ENCODE results near the gene MGP.

Gene MGP

DNA sequence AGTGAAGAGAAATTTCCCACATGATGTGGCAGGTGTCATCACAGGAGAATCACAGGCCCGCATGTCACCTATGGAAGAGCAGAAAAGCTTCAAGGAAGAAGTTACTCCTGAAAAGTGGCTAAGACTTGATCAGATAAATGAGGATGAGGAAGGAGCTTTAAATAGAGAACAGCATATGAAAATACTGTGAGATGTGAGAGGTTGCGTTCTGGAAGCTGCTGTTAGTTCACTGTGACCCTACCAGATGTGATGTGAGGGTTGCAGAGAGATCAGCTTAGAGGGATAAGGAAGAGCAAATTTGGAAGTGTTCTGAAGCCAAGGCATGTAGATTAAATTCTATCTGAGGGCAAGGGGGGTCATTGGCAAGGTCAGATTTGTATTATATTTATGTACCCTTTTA, 35.6 kb upstream of the MGP start:
- Histone ChIP-seq H3K9ac (ENCODE audit: low read length in 5 of 5) (no peak overlapping the region), H3K4me1 (ENCODE audit: control insufficient read depth in 5 of 5, insufficient read depth in 5 of 5, low read length in 5 of 5) (no peaks in the 10 kb centered on the region), H3K36me3 (ENCODE audit: control insufficient read depth in 5 of 5, insufficient read depth in 5 of 5, low read length in 5 of 5) (peaks cover 0 to 3% (median 0%) of the 10 kb centered on the region in 5 donors), H3K27me3 (ENCODE audit: control insufficient read depth in 5 of 5, insufficient read depth in 4 of 5, low read length in 5 of 5) (no peaks in the 10 kb centered on the region), H3K4me3 (ENCODE audit: low read depth in 1 of 5, low read length in 5 of 5) (no peak overlapping the region), H3K9me3 (ENCODE audit: control insufficient read depth in 5 of 5, low read length in 5 of 5) (no peaks in the 10 kb centered on the region), H3K27ac (ENCODE audit: low read depth, low read length) (no peak overlapping the region)

DNA sequence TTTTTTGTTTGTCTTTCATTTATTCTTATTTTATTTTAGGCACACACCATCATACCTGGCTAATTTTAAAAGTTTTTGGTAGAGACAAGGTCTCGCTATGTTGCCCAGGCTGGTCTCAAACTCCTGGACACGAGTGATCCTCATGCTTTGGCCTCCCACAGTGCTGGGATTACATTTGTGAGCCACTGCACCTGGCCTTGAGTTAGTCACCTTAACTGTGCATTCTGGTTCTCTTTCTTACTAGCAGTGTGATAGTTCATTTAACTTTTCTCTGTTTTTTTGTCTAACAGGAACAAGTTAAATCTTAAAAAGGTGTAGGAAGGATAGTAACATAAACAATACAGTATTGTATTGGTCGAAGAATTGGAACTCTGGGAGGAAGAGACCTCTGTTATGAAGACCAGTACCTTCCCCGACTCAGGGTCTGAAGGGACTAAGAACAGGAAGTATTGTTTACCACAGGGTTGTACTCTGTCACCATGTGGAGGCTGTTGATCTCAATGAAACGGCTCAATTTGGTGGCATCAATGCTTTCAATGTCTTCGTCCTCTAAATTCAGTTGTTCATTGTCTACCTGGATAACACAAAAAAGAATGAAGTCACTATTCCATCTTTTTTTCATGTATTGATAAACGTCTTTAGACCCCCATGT, 34.9 kb upstream of the MGP start:
- no peaks in the 10 kb centered on the region for H3K9me3 ChIP-seq (ENCODE audit: control insufficient read depth in 5 of 5, low read length in 5 of 5)
- no peak overlapping the region for H3K4me3 ChIP-seq (ENCODE audit: low read depth in 1 of 5, low read length in 5 of 5)
- H3K27me3 ChIP-seq (ENCODE audit: control insufficient read depth in 5 of 5, insufficient read depth in 4 of 5, low read length in 5 of 5), result no peaks in the 10 kb centered on the region
- H3K4me1 ChIP-seq (ENCODE audit: control insufficient read depth in 5 of 5, insufficient read depth in 5 of 5, low read length in 5 of 5), result no peaks in the 10 kb centered on the region
- H3K27ac ChIP-seq (ENCODE audit: low read depth, low read length), result no peak overlapping the region
- peaks cover 0 to 3% (median 0%) of the 10 kb centered on the region in 5 donors for H3K36me3 ChIP-seq (ENCODE audit: control insufficient read depth in 5 of 5, insufficient read depth in 5 of 5, low read length in 5 of 5)
- H3K9ac ChIP-seq (ENCODE audit: low read length in 5 of 5), result no peak overlapping the region

DNA sequence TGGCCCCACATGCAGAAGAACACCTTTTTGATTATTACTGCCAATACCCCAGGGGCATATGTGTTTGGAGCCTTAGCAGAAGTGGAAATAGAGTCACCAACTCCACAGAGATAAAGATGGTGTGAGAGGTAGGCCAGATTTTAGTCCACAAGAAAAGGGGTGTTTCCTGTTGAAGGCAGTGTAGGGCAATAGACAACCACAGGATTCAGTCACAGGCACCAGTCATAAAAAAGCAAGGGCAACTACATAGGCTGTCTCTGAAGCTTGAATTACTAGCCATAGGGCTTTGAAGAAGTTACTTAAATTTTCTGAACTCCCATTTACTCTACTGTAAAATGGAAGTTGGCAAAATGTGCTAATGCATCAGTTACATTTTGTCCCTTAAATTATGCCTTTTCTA, 33.8 kb upstream of the MGP start:
- Histone ChIP-seq H3K9me3 (ENCODE audit: control insufficient read depth in 5 of 5, low read length in 5 of 5) (no peaks in the 10 kb centered on the region), H3K27me3 (ENCODE audit: control insufficient read depth in 5 of 5, insufficient read depth in 4 of 5, low read length in 5 of 5) (no peaks in the 10 kb centered on the region), H3K36me3 (ENCODE audit: control insufficient read depth in 5 of 5, insufficient read depth in 5 of 5, low read length in 5 of 5) (peaks cover 0 to 4% (median 0%) of the 10 kb centered on the region in 5 donors), H3K9ac (ENCODE audit: low read length in 5 of 5) (no peak overlapping the region), H3K4me3 (ENCODE audit: low read depth in 1 of 5, low read length in 5 of 5) (no peak overlapping the region), H3K4me1 (ENCODE audit: control insufficient read depth in 5 of 5, insufficient read depth in 5 of 5, low read length in 5 of 5) (no peaks in the 10 kb centered on the region), H3K27ac (ENCODE audit: low read depth, low read length) (no peak overlapping the region)

DNA sequence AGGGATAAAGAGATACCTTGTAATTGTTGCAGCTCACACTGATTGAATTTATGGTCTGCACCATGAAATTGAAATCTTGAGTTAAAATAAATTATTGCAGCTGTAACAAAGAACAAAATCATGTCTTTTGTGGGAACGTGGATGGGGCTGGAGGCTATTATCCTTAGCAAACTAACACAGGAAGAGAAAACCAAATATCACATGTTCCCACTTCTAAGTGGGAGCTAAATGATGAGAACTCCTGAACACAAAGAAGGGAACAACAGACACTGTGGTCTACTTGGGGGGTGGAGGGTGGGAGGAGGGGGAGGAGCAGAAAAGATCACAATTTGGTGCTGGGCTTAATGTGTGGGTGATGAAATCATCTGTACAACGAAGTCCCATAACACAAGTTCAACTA, 30.1 kb upstream of the MGP start:
- peaks cover 0 to 11% (median 0%) of the 10 kb centered on the region in 5 donors for H3K36me3 ChIP-seq (ENCODE audit: control insufficient read depth in 5 of 5, insufficient read depth in 5 of 5, low read length in 5 of 5)

DNA sequence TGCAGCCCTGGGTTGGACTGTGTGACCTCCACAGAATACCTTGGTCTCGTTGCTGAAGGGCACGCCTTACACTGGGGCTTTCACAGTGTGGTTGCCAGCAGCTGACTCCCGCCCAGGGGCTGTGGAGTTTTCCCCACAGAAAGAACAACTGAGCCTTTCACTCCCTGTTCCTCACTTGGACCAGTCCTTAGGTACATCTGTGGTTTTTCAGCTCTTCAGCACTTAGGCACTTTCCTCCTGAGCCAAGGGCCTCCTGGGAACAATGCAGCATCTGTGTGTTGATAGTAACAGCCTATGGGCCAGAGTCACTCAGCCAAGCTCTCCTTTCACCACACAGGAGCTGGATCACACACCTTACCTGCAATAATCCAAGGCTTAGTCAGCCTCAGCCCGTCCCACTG, 27.7 kb upstream of the MGP start:
- Histone ChIP-seq H3K9ac (ENCODE audit: low read length in 5 of 5) (no peak overlapping the region), H3K4me3 (ENCODE audit: low read depth in 1 of 5, low read length in 5 of 5) (no peak overlapping the region), H3K36me3 (ENCODE audit: control insufficient read depth in 5 of 5, insufficient read depth in 5 of 5, low read length in 5 of 5) (peaks cover 0 to 8% (median 0%) of the 10 kb centered on the region in 5 donors), H3K27me3 (ENCODE audit: control insufficient read depth in 5 of 5, insufficient read depth in 4 of 5, low read length in 5 of 5) (no peaks in the 10 kb centered on the region), H3K27ac (ENCODE audit: low read depth, low read length) (no peak overlapping the region), H3K4me1 (ENCODE audit: control insufficient read depth in 5 of 5, insufficient read depth in 5 of 5, low read length in 5 of 5) (peaks cover 0 to 6% (median 0%) of the 10 kb centered on the region in 5 donors), H3K9me3 (ENCODE audit: control insufficient read depth in 5 of 5, low read length in 5 of 5) (no peaks in the 10 kb centered on the region)

More for the DNA sequence above, 30.1 kb upstream of the MGP start:
- Histone ChIP-seq H3K9ac (ENCODE audit: low read length in 5 of 5) (no peak overlapping the region), H3K4me1 (ENCODE audit: control insufficient read depth in 5 of 5, insufficient read depth in 5 of 5, low read length in 5 of 5) (peaks cover 0 to 6% (median 0%) of the 10 kb centered on the region in 5 donors), H3K9me3 (ENCODE audit: control insufficient read depth in 5 of 5, low read length in 5 of 5) (no peaks in the 10 kb centered on the region), H3K4me3 (ENCODE audit: low read depth in 1 of 5, low read length in 5 of 5) (no peak overlapping the region), H3K27me3 (ENCODE audit: control insufficient read depth in 5 of 5, insufficient read depth in 4 of 5, low read length in 5 of 5) (no peaks in the 10 kb centered on the region), H3K27ac (ENCODE audit: low read depth, low read length) (no peak overlapping the region)

DNA sequence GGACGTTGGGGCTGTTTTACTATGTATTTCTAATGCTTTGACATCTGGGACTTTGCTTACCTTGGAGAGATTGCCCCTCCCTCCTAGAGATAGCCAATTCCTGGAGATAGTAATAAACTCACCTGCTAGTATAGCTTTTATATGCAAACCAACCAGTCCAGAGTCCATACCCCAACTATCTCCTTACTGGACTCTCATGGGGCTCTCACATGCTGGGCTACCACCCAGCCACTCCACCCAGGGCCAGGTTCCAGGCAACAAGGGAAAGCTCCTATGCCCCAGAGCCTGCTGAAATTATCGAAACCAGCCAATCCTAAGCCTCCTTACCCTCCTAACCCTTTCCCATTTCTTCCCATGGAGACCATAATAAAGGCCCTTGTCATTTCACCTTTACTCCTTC, 25.5 kb upstream of the MGP start:
- Histone ChIP-seq H3K27me3 (ENCODE audit: control insufficient read depth in 5 of 5, insufficient read depth in 4 of 5, low read length in 5 of 5) (no peaks in the 10 kb centered on the region), H3K4me1 (ENCODE audit: control insufficient read depth in 5 of 5, insufficient read depth in 5 of 5, low read length in 5 of 5) (peaks cover 0 to 7% (median 0%) of the 10 kb centered on the region in 5 donors), H3K36me3 (ENCODE audit: control insufficient read depth in 5 of 5, insufficient read depth in 5 of 5, low read length in 5 of 5) (peaks cover 0 to 8% (median 0%) of the 10 kb centered on the region in 5 donors), H3K9ac (ENCODE audit: low read length in 5 of 5) (no peak overlapping the region), H3K27ac (ENCODE audit: low read depth, low read length) (no peak overlapping the region), H3K4me3 (ENCODE audit: low read depth in 1 of 5, low read length in 5 of 5) (no peak overlapping the region), H3K9me3 (ENCODE audit: control insufficient read depth in 5 of 5, low read length in 5 of 5) (no peaks in the 10 kb centered on the region)

DNA sequence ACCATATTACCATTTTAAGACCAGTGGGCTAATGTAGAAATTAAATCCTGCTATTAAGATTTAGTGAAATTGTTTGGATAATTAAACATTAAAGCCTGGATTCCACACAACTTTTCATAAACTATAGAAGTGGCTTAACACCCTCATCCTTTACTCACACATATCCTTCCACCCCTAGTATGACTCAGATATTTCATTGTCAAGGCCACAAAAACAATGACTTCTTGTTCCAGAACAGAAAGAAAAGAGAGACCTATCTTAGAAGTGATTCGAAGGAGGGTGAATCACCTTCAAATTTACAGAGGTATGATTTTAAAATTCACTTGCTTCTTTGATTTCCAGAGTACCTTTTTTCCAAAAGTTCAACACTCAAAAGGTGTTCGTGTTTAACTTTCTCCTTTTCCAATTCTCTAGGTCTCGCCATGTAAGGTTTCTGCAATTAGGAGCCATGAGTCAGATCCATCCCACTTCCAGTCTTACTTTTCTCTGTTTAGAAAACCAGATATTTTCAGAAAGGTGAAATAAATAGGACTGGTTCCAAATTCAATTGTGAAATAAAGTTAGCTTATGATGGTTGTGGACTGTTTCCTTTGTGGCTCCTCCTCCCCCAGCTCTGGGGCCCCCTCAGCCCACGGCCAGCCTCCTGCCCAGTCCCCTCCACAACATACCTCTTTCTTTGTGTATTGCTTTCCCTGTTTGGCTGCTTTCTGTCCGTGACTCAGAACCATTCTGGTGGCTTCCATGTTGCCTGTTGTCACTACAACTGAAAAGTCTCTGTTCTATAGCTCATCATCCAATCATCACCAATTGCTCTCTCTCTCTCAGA, 24.6 kb upstream of the MGP start:
- H3K4me1 ChIP-seq (ENCODE audit: control insufficient read depth in 5 of 5, insufficient read depth in 5 of 5, low read length in 5 of 5), result peaks cover 0 to 13% (median 5%) of the 10 kb centered on the region in 5 donors
- peaks cover 0 to 8% (median 0%) of the 10 kb centered on the region in 5 donors for H3K36me3 ChIP-seq (ENCODE audit: control insufficient read depth in 5 of 5, insufficient read depth in 5 of 5, low read length in 5 of 5)
- H3K27ac ChIP-seq (ENCODE audit: low read depth, low read length), result no peak overlapping the region
- H3K9ac ChIP-seq (ENCODE audit: low read length in 5 of 5), result no peak overlapping the region
- H3K27me3 ChIP-seq (ENCODE audit: control insufficient read depth in 5 of 5, insufficient read depth in 4 of 5, low read length in 5 of 5), result no peaks in the 10 kb centered on the region
- no peak overlapping the region for H3K4me3 ChIP-seq (ENCODE audit: low read depth in 1 of 5, low read length in 5 of 5)
- H3K9me3 ChIP-seq (ENCODE audit: control insufficient read depth in 5 of 5, low read length in 5 of 5), result no peaks in the 10 kb centered on the region

DNA sequence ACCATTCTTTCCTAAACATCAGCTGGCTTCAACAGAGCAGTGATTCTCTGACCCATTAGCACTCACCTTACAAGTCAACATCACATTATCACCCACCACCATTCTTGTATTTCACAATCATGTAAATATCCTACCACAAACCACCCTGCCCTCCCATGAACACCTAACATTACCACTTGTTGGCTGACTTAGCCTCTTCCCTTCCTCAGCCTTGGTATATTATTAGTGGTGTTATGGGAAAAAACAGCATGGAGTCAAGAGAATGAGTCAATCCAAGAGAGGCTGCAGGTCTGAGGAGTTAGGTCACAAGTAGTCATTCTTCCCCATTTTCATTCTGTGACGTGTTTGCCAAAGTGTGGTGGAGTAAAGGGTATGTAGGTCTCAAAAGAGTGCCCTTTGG, 22.3 kb upstream of the MGP start:
- no peaks in the 10 kb centered on the region for H3K36me3 ChIP-seq (ENCODE audit: control insufficient read depth in 5 of 5, insufficient read depth in 5 of 5, low read length in 5 of 5)
- no peak overlapping the region for H3K9ac ChIP-seq (ENCODE audit: low read length in 5 of 5)
- no peaks in the 10 kb centered on the region for H3K9me3 ChIP-seq (ENCODE audit: control insufficient read depth in 5 of 5, low read length in 5 of 5)
- H3K4me3 ChIP-seq (ENCODE audit: low read depth in 1 of 5, low read length in 5 of 5), result no peak overlapping the region
- H3K27ac ChIP-seq (ENCODE audit: low read depth, low read length), result no peak overlapping the region
- peaks cover 0 to 25% (median 16%) of the 10 kb centered on the region in 5 donors for H3K4me1 ChIP-seq (ENCODE audit: control insufficient read depth in 5 of 5, insufficient read depth in 5 of 5, low read length in 5 of 5)
- no peaks in the 10 kb centered on the region for H3K27me3 ChIP-seq (ENCODE audit: control insufficient read depth in 5 of 5, insufficient read depth in 4 of 5, low read length in 5 of 5)

DNA sequence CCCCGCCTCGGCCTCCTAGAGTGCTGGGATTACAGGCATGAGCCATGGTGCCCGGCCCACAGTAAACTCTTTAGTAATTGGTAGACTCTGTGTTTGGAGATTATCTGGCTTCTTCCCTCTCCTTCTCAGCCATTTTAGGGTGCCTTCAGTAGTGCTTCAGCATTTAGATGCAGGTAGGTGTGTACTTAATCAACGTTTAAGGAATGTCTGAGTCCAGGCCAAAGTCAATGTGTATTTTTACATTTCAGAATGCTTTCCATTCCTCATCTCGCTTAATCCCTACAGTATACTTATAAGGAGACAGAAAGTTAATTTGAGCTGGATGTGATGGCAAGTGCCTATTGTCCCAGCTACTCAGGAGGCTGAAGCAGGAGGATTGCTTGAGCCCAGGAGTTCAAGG, 20.5 kb upstream of the MGP start:
- peaks cover 4 to 35% (median 31%) of the 10 kb centered on the region in 5 donors for H3K4me1 ChIP-seq (ENCODE audit: control insufficient read depth in 5 of 5, insufficient read depth in 5 of 5, low read length in 5 of 5)
- no peak overlapping the region for H3K4me3 ChIP-seq (ENCODE audit: low read depth in 1 of 5, low read length in 5 of 5)
- no peaks in the 10 kb centered on the region for H3K36me3 ChIP-seq (ENCODE audit: control insufficient read depth in 5 of 5, insufficient read depth in 5 of 5, low read length in 5 of 5)
- H3K27me3 ChIP-seq (ENCODE audit: control insufficient read depth in 5 of 5, insufficient read depth in 4 of 5, low read length in 5 of 5), result no peaks in the 10 kb centered on the region
- no peak overlapping the region for H3K9ac ChIP-seq (ENCODE audit: low read length in 5 of 5)
- no peak overlapping the region for H3K27ac ChIP-seq (ENCODE audit: low read depth, low read length)
- no peaks in the 10 kb centered on the region for H3K9me3 ChIP-seq (ENCODE audit: control insufficient read depth in 5 of 5, low read length in 5 of 5)

DNA sequence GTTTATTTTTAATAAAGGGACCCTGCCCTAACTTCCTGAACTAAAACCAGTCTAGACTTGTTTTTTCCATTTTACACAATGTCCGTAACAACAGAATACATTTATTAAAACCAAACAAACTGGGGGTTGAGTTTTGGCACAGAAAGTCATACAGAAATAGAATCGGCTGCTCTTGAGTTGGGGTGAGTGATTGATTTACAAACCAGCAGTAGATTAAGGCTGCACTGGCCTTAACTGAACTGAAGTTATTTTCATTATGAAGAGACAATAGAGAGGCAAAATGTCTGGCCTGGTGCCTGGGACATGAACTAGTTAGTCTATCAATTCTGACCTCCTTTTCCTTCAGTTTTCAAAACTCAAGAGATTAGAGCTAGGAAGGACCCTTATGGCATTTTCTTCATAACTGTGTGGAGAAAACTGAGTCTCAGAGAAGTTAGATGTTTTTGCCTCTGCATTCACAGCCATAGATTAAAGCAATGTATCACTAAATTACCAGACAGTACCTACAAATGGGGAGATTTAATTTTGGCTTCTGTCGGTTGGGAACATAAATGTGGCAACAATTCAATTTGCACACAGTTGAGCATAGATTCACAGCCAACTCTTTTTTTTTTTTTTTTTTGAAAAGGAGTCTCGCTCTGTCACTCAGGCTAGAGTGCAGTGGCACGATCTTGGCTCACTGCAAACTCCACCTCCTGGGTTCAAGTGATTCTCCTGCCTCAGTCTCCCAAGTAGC, 19.8 kb upstream of the MGP start:
- Histone ChIP-seq H3K4me1 (ENCODE audit: control insufficient read depth in 5 of 5, insufficient read depth in 5 of 5, low read length in 5 of 5) (peaks cover 4 to 40% (median 38%) of the 10 kb centered on the region in 5 donors), H3K9ac (ENCODE audit: low read length in 5 of 5) (peak overlapping the region in 1 of 5 donors; percentile 4), H3K4me3 (ENCODE audit: low read depth in 1 of 5, low read length in 5 of 5) (peak overlapping the region in 2 of 5 donors; percentile 2 to 44), H3K36me3 (ENCODE audit: control insufficient read depth in 5 of 5, insufficient read depth in 5 of 5, low read length in 5 of 5) (no peaks in the 10 kb centered on the region), H3K9me3 (ENCODE audit: control insufficient read depth in 5 of 5, low read length in 5 of 5) (no peaks in the 10 kb centered on the region), H3K27me3 (ENCODE audit: control insufficient read depth in 5 of 5, insufficient read depth in 4 of 5, low read length in 5 of 5) (no peaks in the 10 kb centered on the region), H3K27ac (ENCODE audit: low read depth, low read length) (peak overlapping the region; percentile 26)
